Osteoblast (primary cell): Measurements from ENCODE around the gene BCAS3. TPM values are rescaled to one million over a fixed set of nuclear protein-coding genes. Genes with fewer than 3 reads are reported as not detected.

ENCODE experiments used
- DNase-seq: peaks from one replicate; pipeline ENCODE4 v3.0.0; 2011; ENCODE audit warnings: low spot score, mixed read lengths; ENCODE audit not compliant: insufficient read length; ENCODE audit errors: missing footprints
- H2AFZ ChIP-seq: 2 replicates; pipeline ENCODE4 v1.6.0; 2011; ENCODE audit warnings: mild to moderate bottlenecking, low read length
- H3K27ac ChIP-seq: 2 replicates; pipeline ENCODE4 v1.5.1; 2011; ENCODE audit warnings: mild to moderate bottlenecking, low read depth, low read length, moderate library complexity
- H3K27me3 ChIP-seq: 2 replicates; pipeline ENCODE4 v1.6.0; 2012; ENCODE audit warnings: mild to moderate bottlenecking, control low read depth, inconsistent platforms, low read length, moderate library complexity; ENCODE audit not compliant: insufficient read depth
- H3K36me3 ChIP-seq: 2 replicates; pipeline ENCODE4 v1.5.1; 2011; ENCODE audit warnings: mild to moderate bottlenecking, low read length, control low read depth, moderate library complexity; ENCODE audit not compliant: insufficient read depth
- H3K4me1 ChIP-seq: 2 replicates; pipeline ENCODE4 v1.5.1; 2011; ENCODE audit warnings: mild to moderate bottlenecking, low read length, control low read depth, moderate library complexity; ENCODE audit not compliant: insufficient read depth
- H3K4me2 ChIP-seq: 2 replicates; pipeline ENCODE4 v1.6.0; 2011; ENCODE audit warnings: mild to moderate bottlenecking, low read length; ENCODE audit not compliant: insufficient read depth
- H3K4me3 ChIP-seq: fragments of 200-600 bp; sonication (generic); 3 replicates; pipeline ENCODE4 v1.5.1; 2012; ENCODE audit warnings: mild to moderate bottlenecking, low read length, inconsistent platforms; ENCODE audit not compliant: insufficient read depth
- H3K79me2 ChIP-seq: 2 replicates; pipeline ENCODE4 v1.6.0; 2012; ENCODE audit warnings: mild to moderate bottlenecking, low read length, control low read depth, inconsistent platforms; ENCODE audit not compliant: insufficient read depth
- H3K9me3 ChIP-seq: 2 replicates; pipeline ENCODE4 v1.5.1; 2011; ENCODE audit warnings: low read depth, low read length, control low read depth
- H4K20me1 ChIP-seq: 2 replicates; pipeline ENCODE4 v1.6.0; 2012; ENCODE audit warnings: mild to moderate bottlenecking, low read length, control low read depth; ENCODE audit not compliant: insufficient read depth
- CTCF ChIP-seq: IDR thresholded peaks from 2 replicates; pipeline ENCODE4 v1.5.1; 2011; ENCODE audit warnings: mild to moderate bottlenecking, low read depth, low read length, moderate library complexity; ENCODE audit errors: extremely low read depth
- total RNA-seq: library from RNA; depleted of rRNA; stranded (reverse); fragments of >200 nt; gene quantifications from 2 replicates; pipeline ENCODE4 v1.2.3, GENCODE V29; 2012

The BCAS3 gene
- total RNA-seq, 1 donor = 31.5 TPM

DNA sequence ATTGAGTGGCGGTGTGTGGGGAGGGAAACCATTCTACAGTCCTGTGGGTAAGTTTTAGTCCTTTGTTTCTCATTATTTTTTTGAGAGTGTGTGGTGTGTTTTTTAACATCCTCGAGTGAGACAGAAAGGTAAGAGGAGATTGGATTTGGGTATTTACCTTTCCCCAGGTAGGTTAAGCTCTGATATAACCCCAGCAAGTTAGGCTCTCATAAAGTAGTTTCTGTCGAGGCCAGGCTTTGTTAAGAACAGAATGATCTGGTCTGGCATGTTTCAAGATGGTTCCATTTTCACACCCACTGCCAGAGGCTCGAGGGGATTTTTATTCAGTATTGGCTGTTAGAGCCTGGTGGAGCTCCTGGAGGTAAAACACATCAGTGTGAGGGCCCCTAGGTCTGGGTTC lies 62.9 kb downstream of the BCAS3 start:
- DNase-seq = no peak
- H3K79me2 ChIP-seq = no peaks in the 10 kb centered on the region
- H3K36me3 ChIP-seq = no peaks in the 10 kb centered on the region
- H3K4me3 ChIP-seq = no peak overlapping the region
- peaks cover 16% of the 10 kb centered on the region for H3K4me1 ChIP-seq
- H2AFZ ChIP-seq = no peak overlapping the region
- H3K27me3 ChIP-seq = no peaks in the 10 kb centered on the region
- H3K4me2 ChIP-seq = no peak overlapping the region
- no peak for TF ChIP-seq CTCF
- H3K9me3 ChIP-seq = no peaks in the 10 kb centered on the region
- no peak overlapping the region for H3K27ac ChIP-seq
- no peaks in the 10 kb centered on the region for H4K20me1 ChIP-seq

GRCh38 chr17:60741031-60741430 lies 63.4 kb downstream of the BCAS3 start:
- Histone ChIP-seq H4K20me1 (no peaks in the 10 kb centered on the region), H3K27me3 (no peaks in the 10 kb centered on the region), H3K27ac (no peak overlapping the region), H2AFZ (no peak overlapping the region), H3K9me3 (no peaks in the 10 kb centered on the region), H3K4me1 (peaks cover 16% of the 10 kb centered on the region), H3K79me2 (no peaks in the 10 kb centered on the region), H3K36me3 (no peaks in the 10 kb centered on the region), H3K4me2 (no peak overlapping the region), H3K4me3 (no peak overlapping the region)
- no peak for TF ChIP-seq CTCF
- no peak for DNase-seq

DNA sequence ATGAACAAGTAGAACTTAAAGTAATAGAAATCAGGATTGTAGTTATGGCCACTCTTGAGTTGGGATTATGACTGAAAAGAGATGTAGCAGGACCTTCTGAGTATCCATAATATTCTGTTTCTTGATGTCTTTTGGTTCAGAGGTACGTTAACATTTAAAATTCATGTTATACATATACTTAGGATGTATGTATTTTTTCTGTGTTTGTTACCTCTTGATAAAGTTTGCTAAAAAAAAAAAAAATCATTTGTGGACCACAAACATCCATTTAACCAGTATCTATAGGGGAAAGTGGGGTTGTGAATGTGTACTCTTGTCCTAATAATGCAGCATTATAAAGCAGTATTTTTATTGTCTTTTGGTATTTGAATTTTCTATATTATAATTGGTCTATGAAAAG lies 65.6 kb downstream of the BCAS3 start:
- peaks cover 16% of the 10 kb centered on the region for H3K4me1 ChIP-seq
- no peaks in the 10 kb centered on the region for H4K20me1 ChIP-seq
- TF ChIP-seq CTCF = no peak
- H3K4me2 ChIP-seq = peak overlapping the region; percentile 83
- no peaks in the 10 kb centered on the region for H3K27me3 ChIP-seq
- H3K36me3 ChIP-seq = no peaks in the 10 kb centered on the region
- DNase-seq = no peak
- peak overlapping the region; percentile 56 for H3K4me3 ChIP-seq
- H3K27ac ChIP-seq = peak overlapping the region; percentile 73
- peak overlapping the region; percentile 81 for H2AFZ ChIP-seq
- H3K9me3 ChIP-seq = no peaks in the 10 kb centered on the region
- H3K79me2 ChIP-seq = no peaks in the 10 kb centered on the region

DNA sequence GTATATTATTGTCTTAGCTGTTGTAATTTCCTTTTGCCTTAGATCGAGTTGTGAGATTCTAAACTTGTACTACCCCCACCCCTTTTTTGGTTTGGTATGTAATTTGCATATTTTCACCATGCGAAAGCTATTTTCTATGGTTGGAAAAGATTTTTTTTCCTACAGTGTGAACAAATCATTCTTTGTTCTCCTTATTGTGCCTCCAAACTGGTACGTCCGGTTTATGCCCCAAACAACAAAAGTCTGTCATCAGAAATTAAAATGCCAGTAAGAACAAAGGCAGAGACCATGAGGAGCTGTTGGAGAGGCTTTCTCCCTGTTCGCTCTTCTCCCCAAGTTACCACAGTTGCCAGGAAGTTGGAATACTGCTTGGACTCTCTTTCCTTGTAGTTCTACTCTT lies 66.1 kb downstream of the BCAS3 start:
- no peak for TF ChIP-seq CTCF
- H3K36me3 ChIP-seq = no peaks in the 10 kb centered on the region
- H3K9me3 ChIP-seq = no peaks in the 10 kb centered on the region
- H3K79me2 ChIP-seq = no peaks in the 10 kb centered on the region
- no peaks in the 10 kb centered on the region for H4K20me1 ChIP-seq
- peak overlapping the region; percentile 83 for H3K4me2 ChIP-seq
- peak overlapping the region; percentile 81 for H2AFZ ChIP-seq
- H3K4me1 ChIP-seq = peaks cover 16% of the 10 kb centered on the region
- H3K4me3 ChIP-seq = peak overlapping the region; percentile 56
- no peak for DNase-seq
- H3K27me3 ChIP-seq = no peaks in the 10 kb centered on the region
- peak overlapping the region; percentile 73 for H3K27ac ChIP-seq
